ENCODE measurements around the gene IL18BP.

The IL18BP gene

DNA sequence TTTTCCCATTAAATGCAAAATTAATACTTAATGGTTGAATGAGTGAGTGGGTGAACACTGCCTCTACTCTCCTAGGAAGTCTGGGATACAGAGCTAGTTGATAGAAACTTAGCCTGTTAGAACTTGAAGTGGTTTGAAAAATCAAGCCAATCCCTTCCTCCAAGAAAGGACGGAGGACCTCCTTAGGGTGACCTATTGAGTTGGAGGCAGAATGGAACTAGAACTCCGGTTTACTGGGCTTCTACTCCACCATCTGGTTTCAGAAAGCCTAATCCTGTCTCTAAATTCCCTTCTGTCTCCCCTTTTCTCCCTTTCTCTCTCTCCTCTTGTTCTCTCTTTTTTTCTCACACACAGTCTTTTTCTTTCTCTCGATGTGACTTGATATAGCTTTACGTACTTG is 19.6 kb upstream of the IL18BP start:
- Histone ChIP-seq H4K8ac (ENCODE audit: low read depth, low read length) (no peak overlapping the region), H3K27ac (ENCODE audit: low read depth, low read length) (no peak overlapping the region), H2BK120ac (ENCODE audit: low read depth, low read length) (no peak overlapping the region), H2BK15ac (replicated peaks; ENCODE audit: low read depth) (no peak overlapping the region), H3K79me1 (ENCODE audit: low read length) (no peaks in the 10 kb centered on the region), H3K79me2 (ENCODE audit: control insufficient read depth, insufficient read depth, low read length) (no peaks in the 10 kb centered on the region), H3K36me3 (ENCODE audit: control insufficient read depth, insufficient read depth, low read length) (peaks cover 1% of the 10 kb centered on the region), H3K4ac (ENCODE audit: low read depth, low read length) (no peak overlapping the region), H3K4me1 (ENCODE audit: control insufficient read depth, low read depth, low read length) (no peaks in the 10 kb centered on the region), H2AK5ac (ENCODE audit: low read length) (no peak overlapping the region), H3K4me3 (ENCODE audit: low read length) (no peak overlapping the region), H3K18ac (ENCODE audit: low read length) (no peak overlapping the region), H4K5ac (ENCODE audit: low read length) (no peak overlapping the region), H3K56ac (ENCODE audit: low read length) (no peak overlapping the region), H3K23ac (ENCODE audit: low read length) (no peak overlapping the region), H3K4me2 (ENCODE audit: low read length) (no peak overlapping the region), H2BK5ac (ENCODE audit: low read length) (no peak overlapping the region), H3K27me3 (ENCODE audit: insufficient read depth, low read length, poor library complexity) (no peaks in the 10 kb centered on the region), H3K9ac (ENCODE audit: low read length) (no peak overlapping the region)
- DNase-seq, result no peak
- no CpG with 5 or more reads among the region's 4 CpGs for WGBS (ENCODE audit: extremely low coverage, insufficient coverage, low lambda C conversion rate)

DNA sequence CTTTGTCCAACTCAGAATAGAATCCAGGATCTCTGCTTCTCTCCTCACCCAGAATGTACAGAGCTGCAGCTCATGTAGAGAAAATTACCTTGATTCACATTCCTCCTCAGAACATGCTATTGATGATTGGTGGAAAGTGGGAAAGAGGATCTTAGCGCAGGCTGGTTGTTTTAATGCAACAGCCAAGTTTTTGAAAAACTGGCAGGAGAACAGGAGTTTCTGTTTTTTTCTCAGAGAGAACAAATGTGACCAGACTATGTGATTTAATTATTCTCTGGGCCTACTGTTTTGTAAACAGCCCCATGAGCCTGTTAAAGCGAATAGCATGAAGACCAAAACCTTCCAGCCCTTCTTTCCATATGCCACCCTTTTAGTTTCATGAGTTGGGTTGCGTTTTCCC is 19.1 kb upstream of the IL18BP start:
- no peak overlapping the region for H2BK120ac ChIP-seq (ENCODE audit: low read depth, low read length)
- H2AK5ac ChIP-seq (ENCODE audit: low read length), result no peak overlapping the region
- no peaks in the 10 kb centered on the region for H3K79me2 ChIP-seq (ENCODE audit: control insufficient read depth, insufficient read depth, low read length)
- H3K27me3 ChIP-seq (ENCODE audit: insufficient read depth, low read length, poor library complexity), result no peaks in the 10 kb centered on the region
- no peak overlapping the region for H2BK5ac ChIP-seq (ENCODE audit: low read length)
- H3K4me1 ChIP-seq (ENCODE audit: control insufficient read depth, low read depth, low read length), result no peaks in the 10 kb centered on the region
- no peak overlapping the region for H3K27ac ChIP-seq (ENCODE audit: low read depth, low read length)
- no CpG with 5 or more reads among the region's 3 CpGs for WGBS (ENCODE audit: extremely low coverage, insufficient coverage, low lambda C conversion rate)
- no peak overlapping the region for H3K56ac ChIP-seq (ENCODE audit: low read length)
- no peak for DNase-seq
- H3K18ac ChIP-seq (ENCODE audit: low read length), result no peak overlapping the region
- H4K5ac ChIP-seq (ENCODE audit: low read length), result no peak overlapping the region
- H3K9ac ChIP-seq (ENCODE audit: low read length), result no peak overlapping the region
- H3K4me3 ChIP-seq (ENCODE audit: low read length), result no peak overlapping the region
- H2BK15ac ChIP-seq (replicated peaks; ENCODE audit: low read depth), result no peak overlapping the region
- no peak overlapping the region for H3K23ac ChIP-seq (ENCODE audit: low read length)
- no peaks in the 10 kb centered on the region for H3K79me1 ChIP-seq (ENCODE audit: low read length)
- no peak overlapping the region for H3K4me2 ChIP-seq (ENCODE audit: low read length)
- no peak overlapping the region for H4K8ac ChIP-seq (ENCODE audit: low read depth, low read length)
- peaks cover 1% of the 10 kb centered on the region for H3K36me3 ChIP-seq (ENCODE audit: control insufficient read depth, insufficient read depth, low read length)
- no peak overlapping the region for H3K4ac ChIP-seq (ENCODE audit: low read depth, low read length)

DNA sequence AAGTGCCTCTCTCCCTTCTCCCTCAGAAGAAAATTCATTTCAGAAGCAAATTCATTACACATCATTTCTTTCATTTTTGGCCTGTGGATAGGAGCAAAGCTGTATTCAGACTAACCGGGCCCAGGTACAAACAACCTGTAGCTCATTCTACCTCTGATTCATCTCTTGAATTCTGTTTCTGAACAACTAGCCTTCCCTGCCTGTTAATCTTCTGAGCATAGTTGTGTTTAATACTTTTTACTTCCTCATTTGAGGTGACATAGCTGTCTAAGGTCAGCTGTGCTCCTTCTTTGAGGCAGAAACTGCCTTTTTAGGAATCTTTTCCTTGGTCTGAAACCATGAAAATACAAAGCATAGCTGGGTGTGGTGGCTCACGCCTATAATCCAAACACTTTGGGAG is 12.6 kb upstream of the IL18BP start:
- H3K4ac ChIP-seq (ENCODE audit: low read depth, low read length), result no peak overlapping the region
- H3K9ac ChIP-seq (ENCODE audit: low read length), result no peak overlapping the region
- no peak overlapping the region for H4K5ac ChIP-seq (ENCODE audit: low read length)
- no peak overlapping the region for H3K56ac ChIP-seq (ENCODE audit: low read length)
- no peak overlapping the region for H2BK15ac ChIP-seq (replicated peaks; ENCODE audit: low read depth)
- no peak overlapping the region for H2BK5ac ChIP-seq (ENCODE audit: low read length)
- no peak overlapping the region for H3K23ac ChIP-seq (ENCODE audit: low read length)
- no peak overlapping the region for H3K27ac ChIP-seq (ENCODE audit: low read depth, low read length)
- H2BK120ac ChIP-seq (ENCODE audit: low read depth, low read length), result no peak overlapping the region
- no peak overlapping the region for H4K8ac ChIP-seq (ENCODE audit: low read depth, low read length)
- H3K79me1 ChIP-seq (ENCODE audit: low read length), result no peaks in the 10 kb centered on the region
- WGBS (ENCODE audit: extremely low coverage, insufficient coverage, low lambda C conversion rate), result no CpG with 5 or more reads among the region's 2 CpGs
- no peak overlapping the region for H3K18ac ChIP-seq (ENCODE audit: low read length)
- H3K4me1 ChIP-seq (ENCODE audit: control insufficient read depth, low read depth, low read length), result no peaks in the 10 kb centered on the region
- no peak overlapping the region for H3K4me3 ChIP-seq (ENCODE audit: low read length)
- no peak for DNase-seq
- no peaks in the 10 kb centered on the region for H3K79me2 ChIP-seq (ENCODE audit: control insufficient read depth, insufficient read depth, low read length)
- no peak overlapping the region for H3K4me2 ChIP-seq (ENCODE audit: low read length)
- H2AK5ac ChIP-seq (ENCODE audit: low read length), result no peak overlapping the region
- no peaks in the 10 kb centered on the region for H3K27me3 ChIP-seq (ENCODE audit: insufficient read depth, low read length, poor library complexity)
- H3K36me3 ChIP-seq (ENCODE audit: control insufficient read depth, insufficient read depth, low read length), result peaks cover 1% of the 10 kb centered on the region

DNA sequence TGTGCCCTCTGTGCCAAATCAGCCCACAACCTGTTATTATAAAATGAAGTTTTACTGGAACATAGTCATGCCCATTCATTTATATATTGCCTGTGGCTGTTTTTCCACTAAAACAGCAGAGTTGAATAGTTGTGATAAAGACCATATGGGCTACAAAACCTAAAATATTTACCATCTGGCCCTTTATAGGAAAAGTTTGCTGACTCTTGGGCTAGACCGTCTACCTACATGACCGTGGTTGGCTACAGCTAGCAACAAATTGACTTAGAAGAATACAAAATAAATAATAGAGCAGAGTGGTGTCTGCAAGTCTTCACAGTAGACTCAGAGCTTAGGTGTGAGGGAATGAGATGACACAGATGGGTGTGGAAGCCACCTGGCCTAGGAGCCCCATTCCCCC is 11.2 kb upstream of the IL18BP start:
- H3K56ac ChIP-seq (ENCODE audit: low read length), result no peak overlapping the region
- no peak overlapping the region for H3K18ac ChIP-seq (ENCODE audit: low read length)
- H3K4ac ChIP-seq (ENCODE audit: low read depth, low read length), result no peak overlapping the region
- H3K79me2 ChIP-seq (ENCODE audit: control insufficient read depth, insufficient read depth, low read length), result no peaks in the 10 kb centered on the region
- H3K23ac ChIP-seq (ENCODE audit: low read length), result no peak overlapping the region
- H3K4me2 ChIP-seq (ENCODE audit: low read length), result no peak overlapping the region
- no peak overlapping the region for H3K9ac ChIP-seq (ENCODE audit: low read length)
- no peak for DNase-seq
- H3K36me3 ChIP-seq (ENCODE audit: control insufficient read depth, insufficient read depth, low read length), result peaks cover 1% of the 10 kb centered on the region
- no CpG with 5 or more reads among the region's 2 CpGs for WGBS (ENCODE audit: extremely low coverage, insufficient coverage, low lambda C conversion rate)
- H2BK15ac ChIP-seq (replicated peaks; ENCODE audit: low read depth), result no peak overlapping the region
- H4K8ac ChIP-seq (ENCODE audit: low read depth, low read length), result no peak overlapping the region
- H3K27ac ChIP-seq (ENCODE audit: low read depth, low read length), result no peak overlapping the region
- H3K79me1 ChIP-seq (ENCODE audit: low read length), result no peaks in the 10 kb centered on the region
- no peaks in the 10 kb centered on the region for H3K4me1 ChIP-seq (ENCODE audit: control insufficient read depth, low read depth, low read length)
- H2AK5ac ChIP-seq (ENCODE audit: low read length), result no peak overlapping the region
- no peaks in the 10 kb centered on the region for H3K27me3 ChIP-seq (ENCODE audit: insufficient read depth, low read length, poor library complexity)
- no peak overlapping the region for H2BK5ac ChIP-seq (ENCODE audit: low read length)
- no peak overlapping the region for H2BK120ac ChIP-seq (ENCODE audit: low read depth, low read length)
- no peak overlapping the region for H3K4me3 ChIP-seq (ENCODE audit: low read length)
- no peak overlapping the region for H4K5ac ChIP-seq (ENCODE audit: low read length)

DNA sequence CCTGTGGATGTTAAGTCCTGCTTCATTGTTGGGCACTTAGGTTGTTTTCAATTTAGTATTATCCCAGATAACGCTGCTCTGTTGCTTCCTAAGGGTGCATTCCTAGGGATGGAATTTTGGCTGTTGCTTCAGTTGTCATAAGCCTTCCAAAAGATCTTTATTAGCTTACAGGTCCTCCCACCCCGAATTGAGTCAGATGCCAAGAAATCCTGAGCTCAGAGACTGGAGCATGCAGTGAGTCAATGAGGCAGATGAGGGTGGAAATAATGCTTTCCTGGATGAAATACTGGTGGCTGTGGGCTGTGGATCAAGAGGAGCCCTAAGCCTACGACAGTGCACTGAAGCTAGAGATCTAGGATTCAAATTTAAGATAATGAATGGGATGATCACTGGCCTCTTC is 10.7 kb upstream of the IL18BP start:
- Histone ChIP-seq H3K4me1 (ENCODE audit: control insufficient read depth, low read depth, low read length) (no peaks in the 10 kb centered on the region), H4K8ac (ENCODE audit: low read depth, low read length) (no peak overlapping the region), H3K36me3 (ENCODE audit: control insufficient read depth, insufficient read depth, low read length) (peaks cover 1% of the 10 kb centered on the region), H4K5ac (ENCODE audit: low read length) (no peak overlapping the region), H3K18ac (ENCODE audit: low read length) (no peak overlapping the region), H3K9ac (ENCODE audit: low read length) (no peak overlapping the region), H2BK15ac (replicated peaks; ENCODE audit: low read depth) (no peak overlapping the region), H3K4ac (ENCODE audit: low read depth, low read length) (no peak overlapping the region), H3K79me1 (ENCODE audit: low read length) (no peaks in the 10 kb centered on the region), H3K23ac (ENCODE audit: low read length) (no peak overlapping the region), H3K27me3 (ENCODE audit: insufficient read depth, low read length, poor library complexity) (no peaks in the 10 kb centered on the region), H3K56ac (ENCODE audit: low read length) (no peak overlapping the region), H3K4me2 (ENCODE audit: low read length) (no peak overlapping the region), H3K27ac (ENCODE audit: low read depth, low read length) (no peak overlapping the region), H3K79me2 (ENCODE audit: control insufficient read depth, insufficient read depth, low read length) (no peaks in the 10 kb centered on the region), H3K4me3 (ENCODE audit: low read length) (no peak overlapping the region), H2BK120ac (ENCODE audit: low read depth, low read length) (no peak overlapping the region), H2BK5ac (ENCODE audit: low read length) (no peak overlapping the region), H2AK5ac (ENCODE audit: low read length) (no peak overlapping the region)
- DNase-seq, result no peak
- no CpG with 5 or more reads among the region's 3 CpGs for WGBS (ENCODE audit: extremely low coverage, insufficient coverage, low lambda C conversion rate)

DNA sequence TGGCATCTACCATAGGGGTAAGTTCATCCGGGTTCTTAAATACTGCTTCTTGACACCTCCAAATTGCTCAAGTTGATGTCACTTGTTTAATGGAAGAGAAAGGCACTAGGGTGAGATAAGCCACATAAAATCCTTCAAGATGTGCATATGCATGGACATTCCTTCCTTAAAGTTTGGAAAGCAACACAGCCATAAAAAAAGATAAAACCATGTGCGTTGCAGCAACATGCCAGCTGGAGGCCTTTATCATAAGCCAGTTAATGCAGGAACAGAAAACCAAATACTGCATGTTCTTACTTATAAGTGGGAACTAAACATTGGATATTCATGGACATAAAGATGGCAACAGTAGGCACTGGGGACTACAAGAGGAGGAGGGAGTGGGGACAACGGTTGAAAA is 8.0 kb upstream of the IL18BP start:
- no peak overlapping the region for H3K18ac ChIP-seq (ENCODE audit: low read length)
- H3K36me3 ChIP-seq (ENCODE audit: control insufficient read depth, insufficient read depth, low read length), result no peaks in the 10 kb centered on the region
- no peak overlapping the region for H2BK120ac ChIP-seq (ENCODE audit: low read depth, low read length)
- no peaks in the 10 kb centered on the region for H3K79me2 ChIP-seq (ENCODE audit: control insufficient read depth, insufficient read depth, low read length)
- WGBS (ENCODE audit: extremely low coverage, insufficient coverage, low lambda C conversion rate), result no CpG with 5 or more reads among the region's 3 CpGs
- no peak overlapping the region for H4K8ac ChIP-seq (ENCODE audit: low read depth, low read length)
- H3K4ac ChIP-seq (ENCODE audit: low read depth, low read length), result no peak overlapping the region
- no peak overlapping the region for H4K5ac ChIP-seq (ENCODE audit: low read length)
- H3K4me2 ChIP-seq (ENCODE audit: low read length), result no peak overlapping the region
- H3K4me1 ChIP-seq (ENCODE audit: control insufficient read depth, low read depth, low read length), result no peaks in the 10 kb centered on the region
- no peaks in the 10 kb centered on the region for H3K27me3 ChIP-seq (ENCODE audit: insufficient read depth, low read length, poor library complexity)
- H3K4me3 ChIP-seq (ENCODE audit: low read length), result no peak overlapping the region
- H2BK15ac ChIP-seq (replicated peaks; ENCODE audit: low read depth), result no peak overlapping the region
- no peak overlapping the region for H3K23ac ChIP-seq (ENCODE audit: low read length)
- no peak for DNase-seq
- no peaks in the 10 kb centered on the region for H3K79me1 ChIP-seq (ENCODE audit: low read length)
- no peak overlapping the region for H3K9ac ChIP-seq (ENCODE audit: low read length)
- no peak overlapping the region for H3K56ac ChIP-seq (ENCODE audit: low read length)
- H2AK5ac ChIP-seq (ENCODE audit: low read length), result no peak overlapping the region
- H2BK5ac ChIP-seq (ENCODE audit: low read length), result no peak overlapping the region
- H3K27ac ChIP-seq (ENCODE audit: low read depth, low read length), result no peak overlapping the region
